C4-2B (cell line): ENCODE measurements around the gene HOXA10.
A peak's percentile ranks its signal among the peaks of the same experiment; 100 is the strongest.

Experiments used
- H3K27ac ChIP-seq: fragments of 450-650 bp; 2 replicates; pipeline ENCODE4 v1.5.1; 2017
- ZFX ChIP-seq: fragments of 450-650 bp; IDR thresholded peaks from 2 replicates; pipeline ENCODE4 v1.6.1; 2017
- TF ChIP-seq, protein P1 (sequence below): fragments of 450-650 bp; conservative IDR thresholded peaks from 2 replicates; pipeline ENCODE4 v1.5.1; 2017; ENCODE audit warnings: mild to moderate bottlenecking

HOXA10 gene

DNA sequence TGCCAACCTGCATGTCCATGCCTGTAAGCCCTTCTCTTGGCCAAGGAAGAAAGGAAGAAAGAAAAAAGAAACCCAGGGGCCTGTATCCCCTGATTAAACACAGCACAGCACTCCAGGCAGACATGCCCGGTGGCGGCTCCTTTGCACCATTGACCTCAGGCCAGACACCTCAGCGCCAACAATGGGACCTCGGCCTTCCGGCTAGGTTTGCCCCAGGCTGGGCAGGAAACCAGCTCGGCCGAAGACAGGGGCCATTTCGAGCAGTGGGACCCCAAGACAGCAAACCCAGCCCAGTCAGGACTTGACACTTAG is 2.8 kb downstream of the HOXA10 start:
- TF ChIP-seq, protein P1, sequence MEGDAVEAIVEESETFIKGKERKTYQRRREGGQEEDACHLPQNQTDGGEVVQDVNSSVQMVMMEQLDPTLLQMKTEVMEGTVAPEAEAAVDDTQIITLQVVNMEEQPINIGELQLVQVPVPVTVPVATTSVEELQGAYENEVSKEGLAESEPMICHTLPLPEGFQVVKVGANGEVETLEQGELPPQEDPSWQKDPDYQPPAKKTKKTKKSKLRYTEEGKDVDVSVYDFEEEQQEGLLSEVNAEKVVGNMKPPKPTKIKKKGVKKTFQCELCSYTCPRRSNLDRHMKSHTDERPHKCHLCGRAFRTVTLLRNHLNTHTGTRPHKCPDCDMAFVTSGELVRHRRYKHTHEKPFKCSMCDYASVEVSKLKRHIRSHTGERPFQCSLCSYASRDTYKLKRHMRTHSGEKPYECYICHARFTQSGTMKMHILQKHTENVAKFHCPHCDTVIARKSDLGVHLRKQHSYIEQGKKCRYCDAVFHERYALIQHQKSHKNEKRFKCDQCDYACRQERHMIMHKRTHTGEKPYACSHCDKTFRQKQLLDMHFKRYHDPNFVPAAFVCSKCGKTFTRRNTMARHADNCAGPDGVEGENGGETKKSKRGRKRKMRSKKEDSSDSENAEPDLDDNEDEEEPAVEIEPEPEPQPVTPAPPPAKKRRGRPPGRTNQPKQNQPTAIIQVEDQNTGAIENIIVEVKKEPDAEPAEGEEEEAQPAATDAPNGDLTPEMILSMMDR, result no peak
- TF ChIP-seq ZFX, result no peak
- H3K27ac ChIP-seq, result peak overlapping the region; percentile 98

DNA sequence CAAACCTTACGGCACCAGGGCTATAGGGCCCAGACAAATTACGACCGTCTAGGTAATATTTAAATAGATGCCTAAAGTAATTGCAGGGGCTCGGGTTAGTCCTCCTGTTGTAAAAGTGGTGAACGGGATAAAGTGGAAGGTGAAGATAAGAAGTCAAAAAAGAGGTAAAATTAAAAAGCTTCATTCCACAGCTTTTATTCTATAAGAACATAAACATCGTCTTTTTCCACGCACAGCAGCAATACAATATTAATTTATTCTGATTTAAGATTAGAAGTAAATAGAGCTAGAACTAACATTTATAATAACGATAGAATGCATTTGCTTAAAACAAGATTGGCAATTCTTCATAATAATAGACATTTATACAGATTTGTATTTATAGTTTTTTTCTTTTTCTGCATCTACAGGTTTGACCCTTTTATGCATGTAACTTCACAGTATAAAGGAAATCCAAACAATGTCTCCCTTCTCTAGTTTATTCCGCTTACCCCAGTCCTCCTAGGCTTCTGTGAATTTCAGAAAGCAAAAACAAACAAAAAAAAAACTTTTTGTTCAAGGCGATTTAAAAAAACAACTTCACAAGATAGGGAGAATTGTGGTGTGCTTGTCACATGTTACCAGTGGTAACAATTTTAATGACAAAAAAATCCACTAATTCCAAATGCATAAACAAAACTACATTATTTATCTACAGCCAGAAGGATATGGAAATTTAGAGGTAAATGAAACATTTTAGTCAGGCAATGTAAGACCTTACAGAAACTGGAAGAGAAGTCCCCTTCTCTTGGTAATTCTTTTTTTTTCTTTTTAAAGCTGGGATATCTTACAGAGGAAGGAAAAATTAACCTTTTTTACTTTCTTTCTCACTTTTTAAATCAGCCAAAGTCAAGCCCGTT is 3.4 kb downstream of the HOXA10 start:
- peak overlapping the region; percentile 98 for H3K27ac ChIP-seq
- no peak for TF ChIP-seq ZFX
- TF ChIP-seq, protein P1, result no peak

DNA sequence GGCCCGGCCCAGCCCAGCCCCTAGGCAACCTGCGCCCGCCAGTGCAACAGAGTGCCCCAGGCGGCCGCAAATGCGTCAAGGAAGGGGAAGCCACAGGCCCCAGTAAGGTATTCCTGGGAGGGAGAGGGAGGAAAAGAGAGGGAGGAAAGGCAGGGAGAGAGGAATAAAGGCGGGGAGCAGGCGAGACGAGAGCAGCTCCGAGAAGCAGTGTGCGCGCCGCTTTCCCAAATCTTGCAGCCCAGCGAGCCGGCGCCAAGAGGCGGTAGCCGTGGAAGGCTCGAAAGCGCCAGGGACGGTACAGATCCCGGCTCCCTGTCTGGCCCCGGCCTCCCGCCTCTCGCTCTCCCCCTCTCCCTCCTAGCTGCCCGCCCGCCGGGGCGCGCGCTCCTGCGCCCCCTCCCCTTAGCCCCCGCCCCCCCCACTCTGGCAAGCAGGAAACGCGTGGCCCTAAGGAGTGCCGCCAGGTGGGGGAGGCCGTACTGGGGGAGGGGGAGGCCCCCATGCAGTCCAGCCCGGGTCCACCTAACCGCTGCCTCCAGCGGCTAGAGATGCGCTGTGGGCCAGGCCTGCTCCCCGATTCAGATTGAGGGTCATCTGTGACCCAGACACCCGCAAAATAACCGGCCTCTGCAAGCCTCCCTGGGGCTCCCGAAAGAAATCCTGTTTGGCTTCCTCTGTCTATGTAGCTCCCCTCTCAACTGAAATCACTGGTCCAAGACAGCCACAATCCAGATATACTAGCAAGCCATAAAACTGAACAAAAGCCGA is 4.3 kb downstream of the HOXA10 start:
- no peak overlapping the region for H3K27ac ChIP-seq

DNA sequence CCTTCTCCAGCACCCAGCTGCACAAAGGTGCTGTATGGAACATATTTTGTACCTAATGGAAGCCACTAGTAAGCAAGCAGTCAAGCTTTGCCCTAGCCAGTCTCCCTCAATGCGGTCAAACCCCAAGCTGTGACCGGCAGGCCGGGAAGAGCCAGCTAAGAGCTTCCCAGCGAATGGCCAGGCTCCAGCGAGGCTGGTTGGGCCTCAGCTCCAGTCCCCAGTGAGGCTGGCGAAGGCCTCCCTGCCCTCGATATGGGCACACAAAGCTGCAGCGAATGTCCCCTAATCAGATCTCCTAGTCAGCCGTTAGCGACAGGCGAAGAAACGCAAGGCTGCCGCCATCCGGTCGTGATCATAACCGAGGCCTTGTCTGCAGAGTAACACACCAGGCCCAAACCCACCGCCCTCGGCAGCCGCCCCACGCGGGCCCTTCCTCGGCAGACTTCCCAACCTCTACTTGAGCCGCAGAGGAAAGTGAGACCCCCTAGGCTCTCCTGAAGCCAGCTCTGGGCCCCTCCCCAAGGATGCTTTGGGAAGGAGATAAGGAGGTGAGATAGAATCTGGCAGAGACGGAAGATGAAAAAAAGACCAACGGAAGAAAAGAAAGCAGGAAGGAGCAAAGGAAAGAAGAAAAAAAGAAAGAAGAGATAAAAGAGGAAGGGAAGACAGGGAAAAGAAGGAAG is 5.7 kb downstream of the HOXA10 start:
- no peak overlapping the region for H3K27ac ChIP-seq
- TF ChIP-seq ZFX, result no peak
- TF ChIP-seq, protein P1, result no peak

More for the DNA sequence above, 4.3 kb downstream of the HOXA10 start:
- TF ChIP-seq, protein P1, result no peak
- no peak for TF ChIP-seq ZFX

DNA sequence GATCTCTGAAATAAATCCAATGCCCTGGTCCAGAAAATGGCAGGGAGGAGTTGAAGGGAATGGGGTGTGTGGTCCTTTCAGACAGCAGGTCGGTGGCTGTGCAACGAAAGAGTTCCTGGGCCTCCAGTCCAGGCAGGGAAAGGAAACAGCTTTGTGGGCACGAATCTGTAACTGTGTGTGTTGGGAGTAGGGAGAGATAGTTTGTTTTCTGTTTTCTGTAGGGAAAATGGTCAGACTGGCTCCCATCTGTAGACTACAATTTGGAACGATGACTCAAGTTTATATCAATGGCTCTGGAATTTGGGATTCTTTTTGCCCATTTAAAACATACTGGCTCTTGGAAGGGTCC is 6.2 kb downstream of the HOXA10 start:
- no peak overlapping the region for H3K27ac ChIP-seq
- TF ChIP-seq, protein P1, result no peak
- TF ChIP-seq ZFX, result no peak

DNA sequence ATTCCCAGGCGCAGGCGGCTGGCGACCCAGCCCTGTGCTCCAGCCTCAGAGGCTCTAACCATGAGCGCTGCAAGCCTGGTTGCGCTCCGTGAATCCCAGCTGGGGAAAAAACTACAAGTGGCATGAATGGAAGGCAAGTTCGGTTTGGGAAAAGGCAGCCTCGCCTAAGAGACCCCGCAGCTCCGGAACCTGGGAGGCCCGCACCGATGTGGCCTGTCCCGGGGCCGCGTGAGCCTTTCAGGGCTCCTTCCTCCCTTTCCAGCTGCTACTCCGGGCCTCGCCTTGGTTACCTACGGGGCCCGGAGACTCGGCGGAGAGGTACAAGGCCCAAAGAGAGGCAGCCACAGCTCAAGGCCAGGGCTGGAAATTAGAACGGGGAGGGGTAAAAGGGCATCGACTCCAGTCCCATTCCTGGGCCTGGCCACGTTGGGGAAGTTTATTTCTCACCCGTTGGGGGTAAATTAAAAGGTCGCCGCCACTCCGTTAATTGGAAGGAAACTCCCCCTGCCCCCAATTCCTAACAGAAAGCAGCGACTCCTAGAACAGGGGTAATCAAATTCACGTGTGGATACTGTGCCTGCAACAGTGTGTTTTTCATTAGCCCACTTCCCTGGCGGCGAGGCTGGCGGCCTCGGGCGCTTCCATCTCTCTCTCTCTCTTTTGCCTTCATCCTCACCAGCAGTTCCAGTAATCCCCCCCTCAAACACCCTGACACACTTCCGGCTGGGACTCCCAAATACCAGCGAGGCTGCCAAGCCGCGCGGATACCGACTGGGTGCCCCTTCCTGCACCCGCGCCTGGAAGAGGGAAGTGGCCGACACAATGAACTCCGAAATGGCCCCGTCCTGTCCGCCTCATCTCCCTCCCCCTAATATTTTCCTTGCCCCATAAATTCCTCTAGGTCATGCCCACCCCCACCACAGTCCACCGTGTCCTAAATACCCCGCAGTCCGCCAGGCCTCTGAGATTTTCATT is 7.3 kb downstream of the HOXA10 start:
- TF ChIP-seq, protein P1, result no peak
- TF ChIP-seq ZFX, result no peak
- H3K27ac ChIP-seq, result peak overlapping the region; percentile 51
